Stimulated activated naive CD4-positive, alpha-beta T cell treated with Interleukin-2 at 50 U/mL for 16 hours (primary cell): ENCODE data around the gene CSTPP1.
"Not testable (repeated sequence)": the region's sequence is repeated elsewhere in the genome, so short reads cannot be mapped to it uniquely, and the experiment has no call there.

Experiments
- DNase-seq: peaks from one replicate; lab custom pipeline; 2025; lab: John Stamatoyannopoulos, UW

CSTPP1 gene

GRCh38 chr11:47099918-47100315 is 163.4 kb downstream of the CSTPP1 start:
- DNase-seq, result no peak

GRCh38 chr11:47101406-47101805 is 164.8 kb downstream of the CSTPP1 start:
- no peak for DNase-seq

GRCh38 chr11:47104261-47104950 is 167.8 kb downstream of the CSTPP1 start:
- DNase-seq, result no peak

- DNase-seq, result no peak
Measured at GRCh38 chr11:47105541-47105940, 169.0 kb downstream of the CSTPP1 start.

GRCh38 chr11:47105974-47106373 is 169.4 kb downstream of the CSTPP1 start:
- DNase-seq, result no peak

- no peak for DNase-seq
Measured at GRCh38 chr11:47106798-47107411, 170.3 kb downstream of the CSTPP1 start.

GRCh38 chr11:47107744-47108143 is 171.2 kb downstream of the CSTPP1 start:
- no peak for DNase-seq

- no peak for DNase-seq
Measured at GRCh38 chr11:47108214-47108613, 171.7 kb downstream of the CSTPP1 start.

GRCh38 chr11:47109051-47109726 is 172.6 kb downstream of the CSTPP1 start:
- DNase-seq, result no peak

GRCh38 chr11:47109727-47110246 is 173.2 kb downstream of the CSTPP1 start:
- no peak for DNase-seq

GRCh38 chr11:47111318-47111804 is 174.8 kb downstream of the CSTPP1 start:
- no peak for DNase-seq

GRCh38 chr11:47112941-47113340 is 176.4 kb downstream of the CSTPP1 start:
- not testable (repeated sequence) for DNase-seq

- DNase-seq, result peak; percentile 13
Measured at GRCh38 chr11:47118958-47119688, 182.6 kb downstream of the CSTPP1 start.

- no peak for DNase-seq
Measured at GRCh38 chr11:47121056-47121455, 184.5 kb downstream of the CSTPP1 start.

- no peak for DNase-seq
Measured at GRCh38 chr11:47121731-47122130, 185.2 kb downstream of the CSTPP1 start.

GRCh38 chr11:47123094-47123493 is 186.5 kb downstream of the CSTPP1 start:
- DNase-seq, result no peak

- no peak for DNase-seq
Measured at GRCh38 chr11:47124675-47125074, 188.1 kb downstream of the CSTPP1 start.

GRCh38 chr11:47125083-47125482 is 188.5 kb downstream of the CSTPP1 start:
- no peak for DNase-seq

GRCh38 chr11:47127213-47127612 is 190.7 kb downstream of the CSTPP1 start:
- no peak for DNase-seq

- no peak for DNase-seq
Measured at GRCh38 chr11:47130543-47130942, 194.0 kb downstream of the CSTPP1 start.

GRCh38 chr11:47131136-47131535 is 194.6 kb downstream of the CSTPP1 start:
- no peak for DNase-seq

GRCh38 chr11:47132490-47132889 is 195.9 kb downstream of the CSTPP1 start:
- no peak for DNase-seq
